Measurements from ENCODE around the gene C4A.
"Not testable (repeated sequence)": the region's sequence is repeated elsewhere in the genome, so short reads cannot be mapped to it uniquely, and the experiment has no call there.

C4A gene
- 0.35 to 0.52 (median 0.39) reads per million in 3 donors for total RNA-seq

- H3K27ac ChIP-seq (ENCODE audit: insufficient read depth, low read length, poor library complexity, severe bottlenecking); H3K4me3 ChIP-seq (ENCODE audit: insufficient read depth, low read depth, low read length, poor library complexity, severe bottlenecking); H3K9me3 ChIP-seq (ENCODE audit: control insufficient read depth, low read length); H3K4me1 ChIP-seq (ENCODE audit: control insufficient read depth, insufficient read depth, low read length, poor library complexity, severe bottlenecking); H3K36me3 ChIP-seq (ENCODE audit: control insufficient read depth, insufficient read depth, low read length); DNase-seq; H3K27me3 ChIP-seq (replicated peaks; ENCODE audit: control insufficient read depth, insufficient read depth, low read length, poor library complexity, severe bottlenecking): not testable (repeated sequence)
Measured at GRCh38 chr6:31981744-31982143, at the start of gene C4A. TSS of gene C4A (plus strand) at chr6:31982057. CDS start at chr6:31982108, 51 bp downstream.

DNA sequence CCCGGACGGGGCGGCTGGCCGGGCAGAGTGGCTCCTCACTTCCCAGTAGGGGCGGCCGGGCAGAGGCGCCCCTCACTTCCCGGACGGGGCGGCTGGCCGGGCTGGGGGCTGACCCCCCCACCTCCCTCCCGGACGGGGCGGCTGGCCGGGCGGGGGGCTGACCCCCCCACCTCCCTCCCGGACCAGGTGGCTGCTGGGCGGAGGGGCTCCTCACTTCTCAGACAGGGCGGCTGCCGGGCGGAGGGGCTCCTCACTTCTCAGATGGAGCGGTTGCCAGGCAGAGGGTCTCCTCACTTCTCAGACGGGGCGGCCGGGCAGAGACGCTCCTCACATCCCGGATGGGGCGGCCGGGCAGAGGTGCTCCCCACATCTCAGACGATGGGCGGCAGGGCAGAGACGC lies 49.7 kb upstream of the C4A start:
- not testable (repeated sequence) for H3K27me3 ChIP-seq (replicated peaks; ENCODE audit: control insufficient read depth, insufficient read depth, low read length, poor library complexity, severe bottlenecking)

DNA sequence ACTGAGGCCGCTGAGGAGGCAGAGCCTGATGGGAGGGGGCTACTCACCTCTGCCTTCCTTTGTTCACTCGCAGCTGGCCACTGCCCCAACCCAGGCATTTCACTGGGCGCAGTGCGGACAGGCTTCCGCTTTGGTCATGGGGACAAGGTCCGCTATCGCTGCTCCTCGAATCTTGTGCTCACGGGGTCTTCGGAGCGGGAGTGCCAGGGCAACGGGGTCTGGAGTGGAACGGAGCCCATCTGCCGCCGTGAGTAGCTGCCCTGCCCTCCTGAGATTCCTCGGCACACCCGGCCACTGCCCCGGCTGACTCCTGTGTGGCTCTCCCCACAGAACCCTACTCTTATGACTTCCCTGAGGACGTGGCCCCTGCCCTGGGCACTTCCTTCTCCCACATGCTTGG lies 48.3 kb upstream of the C4A start:
- no peaks in the 10 kb centered on the region for H3K36me3 ChIP-seq (ENCODE audit: control insufficient read depth, insufficient read depth, low read length)
- H3K27ac ChIP-seq (ENCODE audit: insufficient read depth, low read length, poor library complexity, severe bottlenecking): no peak overlapping the region
- no peaks in the 10 kb centered on the region for H3K27me3 ChIP-seq (replicated peaks; ENCODE audit: control insufficient read depth, insufficient read depth, low read length, poor library complexity, severe bottlenecking)
- H3K9me3 ChIP-seq (ENCODE audit: control insufficient read depth, low read length): no peaks in the 10 kb centered on the region
- H3K4me3 ChIP-seq (ENCODE audit: insufficient read depth, low read depth, low read length, poor library complexity, severe bottlenecking): no peak overlapping the region
- DNase-seq: no peak
- H3K4me1 ChIP-seq (ENCODE audit: control insufficient read depth, insufficient read depth, low read length, poor library complexity, severe bottlenecking): no peaks in the 10 kb centered on the region

More for the DNA sequence above, 49.7 kb upstream of the C4A start:
- not testable (repeated sequence) for H3K36me3 ChIP-seq (ENCODE audit: control insufficient read depth, insufficient read depth, low read length); H3K27ac ChIP-seq (ENCODE audit: insufficient read depth, low read length, poor library complexity, severe bottlenecking); DNase-seq; H3K9me3 ChIP-seq (ENCODE audit: control insufficient read depth, low read length); H3K4me3 ChIP-seq (ENCODE audit: insufficient read depth, low read depth, low read length, poor library complexity, severe bottlenecking); H3K4me1 ChIP-seq (ENCODE audit: control insufficient read depth, insufficient read depth, low read length, poor library complexity, severe bottlenecking)

DNA sequence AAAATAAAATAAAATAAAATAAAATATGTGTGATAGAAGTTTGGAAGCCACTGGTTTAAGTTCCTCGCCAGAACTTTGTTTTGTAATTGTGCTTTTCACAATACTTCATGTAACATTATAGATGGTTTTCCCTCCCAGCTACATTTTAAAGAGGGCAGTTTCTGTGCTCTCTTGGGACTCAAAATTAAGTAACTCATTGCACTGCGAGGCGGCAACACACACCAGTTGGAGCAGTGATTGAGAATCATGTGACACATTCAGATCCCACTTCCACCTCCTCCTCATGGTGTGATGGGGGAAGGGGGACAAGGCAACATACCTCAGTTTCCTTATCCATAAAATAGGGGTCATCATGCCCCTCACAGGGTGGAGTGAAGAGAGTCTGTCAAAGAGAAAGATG lies 46.8 kb upstream of the C4A start:
- H3K27ac ChIP-seq (ENCODE audit: insufficient read depth, low read length, poor library complexity, severe bottlenecking): no peak overlapping the region
- H3K36me3 ChIP-seq (ENCODE audit: control insufficient read depth, insufficient read depth, low read length): no peaks in the 10 kb centered on the region
- no peaks in the 10 kb centered on the region for H3K4me1 ChIP-seq (ENCODE audit: control insufficient read depth, insufficient read depth, low read length, poor library complexity, severe bottlenecking)
- H3K9me3 ChIP-seq (ENCODE audit: control insufficient read depth, low read length): no peaks in the 10 kb centered on the region
- DNase-seq: no peak
- no peak overlapping the region for H3K4me3 ChIP-seq (ENCODE audit: insufficient read depth, low read depth, low read length, poor library complexity, severe bottlenecking)
- no peaks in the 10 kb centered on the region for H3K27me3 ChIP-seq (replicated peaks; ENCODE audit: control insufficient read depth, insufficient read depth, low read length, poor library complexity, severe bottlenecking)

- Histone ChIP-seq H3K4me1 (ENCODE audit: control insufficient read depth, insufficient read depth, low read length, poor library complexity, severe bottlenecking) (no peaks in the 10 kb centered on the region), H3K4me3 (ENCODE audit: insufficient read depth, low read depth, low read length, poor library complexity, severe bottlenecking) (no peak overlapping the region), H3K27me3 (replicated peaks; ENCODE audit: control insufficient read depth, insufficient read depth, low read length, poor library complexity, severe bottlenecking) (no peaks in the 10 kb centered on the region), H3K36me3 (ENCODE audit: control insufficient read depth, insufficient read depth, low read length) (no peaks in the 10 kb centered on the region), H3K27ac (ENCODE audit: insufficient read depth, low read length, poor library complexity, severe bottlenecking) (no peak overlapping the region), H3K9me3 (ENCODE audit: control insufficient read depth, low read length) (no peaks in the 10 kb centered on the region)
- no peak for DNase-seq
Measured at GRCh38 chr6:31935823-31936222, 46.0 kb upstream of the C4A start.

GRCh38 chr6:31940256-31940664 lies 41.6 kb upstream of the C4A start:
- DNase-seq: no peak
- no peak overlapping the region for H3K4me3 ChIP-seq (ENCODE audit: insufficient read depth, low read depth, low read length, poor library complexity, severe bottlenecking)
- no peaks in the 10 kb centered on the region for H3K4me1 ChIP-seq (ENCODE audit: control insufficient read depth, insufficient read depth, low read length, poor library complexity, severe bottlenecking)
- H3K27ac ChIP-seq (ENCODE audit: insufficient read depth, low read length, poor library complexity, severe bottlenecking): no peak overlapping the region
- H3K9me3 ChIP-seq (ENCODE audit: control insufficient read depth, low read length): no peaks in the 10 kb centered on the region
- H3K36me3 ChIP-seq (ENCODE audit: control insufficient read depth, insufficient read depth, low read length): no peaks in the 10 kb centered on the region
- no peaks in the 10 kb centered on the region for H3K27me3 ChIP-seq (replicated peaks; ENCODE audit: control insufficient read depth, insufficient read depth, low read length, poor library complexity, severe bottlenecking)

DNA sequence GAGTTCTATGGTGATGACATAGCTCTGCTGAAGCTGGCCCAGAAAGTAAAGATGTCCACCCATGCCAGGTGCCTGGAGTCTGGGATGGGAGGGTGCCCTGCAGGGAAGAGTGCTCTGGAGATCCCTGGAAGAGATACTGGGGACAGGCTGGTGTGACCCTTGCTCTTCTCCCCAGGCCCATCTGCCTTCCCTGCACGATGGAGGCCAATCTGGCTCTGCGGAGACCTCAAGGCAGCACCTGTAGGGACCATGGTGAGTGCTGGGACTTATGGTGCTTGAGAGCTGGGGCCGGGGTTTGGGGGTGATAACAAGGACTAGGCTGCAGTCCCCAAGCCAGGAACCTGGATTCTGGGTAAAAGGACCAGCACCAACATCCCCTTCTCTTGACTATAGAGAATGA lies 38.1 kb upstream of the C4A start:
- Histone ChIP-seq H3K36me3 (ENCODE audit: control insufficient read depth, insufficient read depth, low read length) (no peaks in the 10 kb centered on the region), H3K4me1 (ENCODE audit: control insufficient read depth, insufficient read depth, low read length, poor library complexity, severe bottlenecking) (no peaks in the 10 kb centered on the region), H3K9me3 (ENCODE audit: control insufficient read depth, low read length) (no peaks in the 10 kb centered on the region), H3K27me3 (replicated peaks; ENCODE audit: control insufficient read depth, insufficient read depth, low read length, poor library complexity, severe bottlenecking) (no peaks in the 10 kb centered on the region), H3K27ac (ENCODE audit: insufficient read depth, low read length, poor library complexity, severe bottlenecking) (no peak overlapping the region), H3K4me3 (ENCODE audit: insufficient read depth, low read depth, low read length, poor library complexity, severe bottlenecking) (no peak overlapping the region)
- no peak for DNase-seq

- Histone ChIP-seq H3K9me3 (ENCODE audit: control insufficient read depth, low read length) (no peaks in the 10 kb centered on the region), H3K36me3 (ENCODE audit: control insufficient read depth, insufficient read depth, low read length) (no peaks in the 10 kb centered on the region), H3K4me3 (ENCODE audit: insufficient read depth, low read depth, low read length, poor library complexity, severe bottlenecking) (no peak overlapping the region), H3K27me3 (replicated peaks; ENCODE audit: control insufficient read depth, insufficient read depth, low read length, poor library complexity, severe bottlenecking) (no peaks in the 10 kb centered on the region), H3K27ac (ENCODE audit: insufficient read depth, low read length, poor library complexity, severe bottlenecking) (no peak overlapping the region), H3K4me1 (ENCODE audit: control insufficient read depth, insufficient read depth, low read length, poor library complexity, severe bottlenecking) (no peaks in the 10 kb centered on the region)
- no peak for DNase-seq
Measured at GRCh38 chr6:31945154-31945506, 36.7 kb upstream of the C4A start.

GRCh38 chr6:31945507-31946369 lies 36.1 kb upstream of the C4A start, which contains the start of gene CFB:
TSS of gene CFB (plus strand) at chr6:31946095. CDS start at chr6:31946222, 127 bp downstream.
- no peak for DNase-seq
- Histone ChIP-seq H3K27ac (ENCODE audit: insufficient read depth, low read length, poor library complexity, severe bottlenecking) (no peak within 1 kb of the TSS), H3K36me3 (ENCODE audit: control insufficient read depth, insufficient read depth, low read length) (peaks cover under 1% of the 10 kb centered on the region), H3K4me1 (ENCODE audit: control insufficient read depth, insufficient read depth, low read length, poor library complexity, severe bottlenecking) (no peaks in the 10 kb centered on the region), H3K4me3 (ENCODE audit: insufficient read depth, low read depth, low read length, poor library complexity, severe bottlenecking) (no peak within 1 kb of the TSS), H3K9me3 (ENCODE audit: control insufficient read depth, low read length) (no peaks in the 10 kb centered on the region), H3K27me3 (replicated peaks; ENCODE audit: control insufficient read depth, insufficient read depth, low read length, poor library complexity, severe bottlenecking) (no peaks in the 10 kb centered on the region)

- H3K36me3 ChIP-seq (ENCODE audit: control insufficient read depth, insufficient read depth, low read length): peaks cover 8% of the 10 kb centered on the region
- no peak overlapping the region for H3K27ac ChIP-seq (ENCODE audit: insufficient read depth, low read length, poor library complexity, severe bottlenecking)
- DNase-seq: no peak
- no peaks in the 10 kb centered on the region for H3K9me3 ChIP-seq (ENCODE audit: control insufficient read depth, low read length)
- H3K4me3 ChIP-seq (ENCODE audit: insufficient read depth, low read depth, low read length, poor library complexity, severe bottlenecking): no peak overlapping the region
- no peaks in the 10 kb centered on the region for H3K27me3 ChIP-seq (replicated peaks; ENCODE audit: control insufficient read depth, insufficient read depth, low read length, poor library complexity, severe bottlenecking)
- no peaks in the 10 kb centered on the region for H3K4me1 ChIP-seq (ENCODE audit: control insufficient read depth, insufficient read depth, low read length, poor library complexity, severe bottlenecking)
Measured at GRCh38 chr6:31946370-31946885, 35.4 kb upstream of the C4A start.

All from effector memory CD4-positive, alpha-beta T cell (primary cell).